Right cardiac atrium (tissue), 5 donors: ENCODE results near the gene MORC1. TPM values are rescaled to one million over a fixed set of nuclear protein-coding genes. Genes with fewer than 3 reads are reported as not detected.

Experiments used
- ATAC-seq, 2 donors: fragments of 200-7000 bp; cut with Tn5 transposase; one replicate each; pipeline versions ENCODE4 v1.8.0 to v1.9.1; 2020; ENCODE audit warnings: moderate library complexity in 2 of 2, mild to moderate bottlenecking in 1 of 2
- DNase-seq, 3 donors: peaks; one replicate each; pipeline ENCODE4 v3.0.0-alpha.2; 2020
- H3K27ac ChIP-seq: one replicate; pipeline ENCODE4 v1.5.1; 2013; ENCODE audit warnings: mild to moderate bottlenecking, low read length, control low read depth, moderate library complexity
- H3K27me3 ChIP-seq: one replicate; pipeline ENCODE4 v1.6.1; 2013; ENCODE audit not compliant: control insufficient read depth, insufficient read depth
- H3K4me1 ChIP-seq: one replicate; pipeline ENCODE4 v1.6.1; 2013; ENCODE audit warnings: low read length; ENCODE audit not compliant: control insufficient read depth, insufficient read depth
- H3K4me3 ChIP-seq: one replicate; pipeline ENCODE4 v1.5.1; 2013; ENCODE audit warnings: low read length, control low read depth
- H3K9me3 ChIP-seq: one replicate; pipeline ENCODE4 v1.6.1; 2013; ENCODE audit warnings: low read length; ENCODE audit not compliant: control insufficient read depth
- WGBS: extraction: QIAGEN DNeasy Blood & Tissue Kit; methylation state at CpG from one replicate; pipeline ENCODE4 v1.1.7; 2013; 5-methylcytosine and 5-hydroxymethylcytosine counted together
- intact Hi-C, 4 donors: fragments of 100-400 bp; cut with DNase I; formaldehyde crosslinking; loops; one replicate each; pipeline versions ENCODE4 v1.11.0 to v1.14.0; 2022 to 2023
- polyA plus RNA-seq: library from polyadenylated mRNA; stranded (reverse); fragments of 200-250 nt; gene quantifications from one replicate; pipeline ENCODE4 v1.2.3, GENCODE V29; 2013
- total RNA-seq, 4 donors: library from RNA; stranded (reverse); fragmentation: NEBNext Ultra II Directional; extraction: Animal tissue kit (Norgen Biotek cat#: 25700); gene quantifications; one replicate each; pipeline ENCODE4 v1.2.1, GENCODE V29; 2021
- donor health status: healthy with polysubstance abuse.
- donor health status: DM: no; HTN: yes; CAD: no.
- donor health status: DM: no; HTN: no; CAD: no.
- donor health status: DM: no; HTN: yes; CAD: no; lungs with severe emphysema.
- donor health status: DM: yes; HTN: yes; CAD: no.

MORC1 gene
- total and polyA plus RNA-seq, 5 donors: not detected

GRCh38 chr3:109026821-109027220 lies 91.1 kb downstream of the MORC1 start:
- no peak overlapping the region for H3K4me3 ChIP-seq

GRCh38 chr3:109025896-109026295 lies 92.0 kb downstream of the MORC1 start:
- H3K4me3 ChIP-seq: no peak overlapping the region
- no peaks in the 10 kb centered on the region for H3K4me1 ChIP-seq
- DNase-seq (no peak), ATAC-seq (no peak)
- no peak overlapping the region for H3K27ac ChIP-seq
- intact Hi-C loops: no loop called here
- H3K27me3 ChIP-seq: no peaks in the 10 kb centered on the region
- H3K9me3 ChIP-seq: no peaks in the 10 kb centered on the region

More at GRCh38 chr3:109026821-109027220, 91.1 kb downstream of the MORC1 start:
- H3K27me3 ChIP-seq: no peaks in the 10 kb centered on the region
- no peaks in the 10 kb centered on the region for H3K4me1 ChIP-seq
- intact Hi-C loops: no loop called here
- no peak overlapping the region for H3K27ac ChIP-seq
- no peaks in the 10 kb centered on the region for H3K9me3 ChIP-seq
- DNase-seq (no peak), ATAC-seq (no peak)

GRCh38 chr3:109023656-109024254 lies 94.2 kb downstream of the MORC1 start:
- intact Hi-C loops: no loop called here
- 32% methylated on average over 3 of the region's 3 CpGs for WGBS
- no peak overlapping the region for H3K27ac ChIP-seq
- no peaks in the 10 kb centered on the region for H3K27me3 ChIP-seq
- DNase-seq (peak in 2 of 3 donors; percentile 17 to 42), ATAC-seq (no peak)
- H3K9me3 ChIP-seq: no peaks in the 10 kb centered on the region
- no peak overlapping the region for H3K4me3 ChIP-seq
- no peaks in the 10 kb centered on the region for H3K4me1 ChIP-seq

GRCh38 chr3:109023167-109023566 lies 94.8 kb downstream of the MORC1 start:
- Histone ChIP-seq H3K27me3 (no peaks in the 10 kb centered on the region), H3K4me3 (no peak overlapping the region), H3K27ac (no peak overlapping the region), H3K4me1 (no peaks in the 10 kb centered on the region), H3K9me3 (no peaks in the 10 kb centered on the region)
- ATAC-seq: no peak
- intact Hi-C loops: no loop called here
- whole genome bisulfite sequencing: 56% methylated on average over 1 of the region's 1 CpG
- DNase-seq: no peak

- ATAC-seq (no peak), DNase-seq (no peak)
- 49% methylated on average over 1 of the region's 1 CpG for WGBS
- Histone ChIP-seq H3K9me3 (no peaks in the 10 kb centered on the region), H3K27me3 (no peaks in the 10 kb centered on the region), H3K4me3 (no peak overlapping the region), H3K4me1 (no peaks in the 10 kb centered on the region), H3K27ac (no peak overlapping the region)
- intact Hi-C loops: no loop called here
Observed at GRCh38 chr3:109021556-109021955, 96.4 kb downstream of the MORC1 start.

GRCh38 chr3:109018828-109019227 lies 99.1 kb downstream of the MORC1 start:
- ATAC-seq (no peak), DNase-seq (no peak)
- H3K27me3 ChIP-seq: no peaks in the 10 kb centered on the region
- WGBS: 56% methylated on average over 6 of the region's 6 CpGs
- no peak overlapping the region for H3K27ac ChIP-seq
- H3K4me3 ChIP-seq: no peak overlapping the region
- no peaks in the 10 kb centered on the region for H3K4me1 ChIP-seq
- H3K9me3 ChIP-seq: no peaks in the 10 kb centered on the region
- intact Hi-C loops: no loop called here

GRCh38 chr3:109005443-109005842 lies 112.5 kb downstream of the MORC1 start:
- 68% methylated on average over 3 of the region's 3 CpGs for WGBS
- ATAC-seq (no peak), DNase-seq (no peak)
- H3K27me3 ChIP-seq: no peaks in the 10 kb centered on the region
- no peaks in the 10 kb centered on the region for H3K9me3 ChIP-seq
- H3K4me3 ChIP-seq: no peak overlapping the region
- no peaks in the 10 kb centered on the region for H3K4me1 ChIP-seq
- intact Hi-C loops: no loop called here
- H3K27ac ChIP-seq: no peak overlapping the region

GRCh38 chr3:108998436-108998835 lies 119.5 kb downstream of the MORC1 start:
- DNase-seq: no peak
- WGBS: 51% methylated on average over 3 of the region's 3 CpGs
- intact Hi-C loops: no loop called here
- no peak for ATAC-seq
- Histone ChIP-seq H3K27ac (no peak overlapping the region), H3K9me3 (no peaks in the 10 kb centered on the region), H3K4me1 (no peaks in the 10 kb centered on the region), H3K4me3 (no peak overlapping the region), H3K27me3 (no peaks in the 10 kb centered on the region)

- no peaks in the 10 kb centered on the region for H3K9me3 ChIP-seq
- ATAC-seq (no peak), DNase-seq (no peak)
- 2% methylated on average over 1 of the region's 1 CpG for WGBS
- H3K27ac ChIP-seq: no peak overlapping the region
- intact Hi-C loops: no loop called here
- H3K27me3 ChIP-seq: no peaks in the 10 kb centered on the region
- H3K4me3 ChIP-seq: no peak overlapping the region
- no peaks in the 10 kb centered on the region for H3K4me1 ChIP-seq
Observed at GRCh38 chr3:108985844-108986243, 132.1 kb downstream of the MORC1 start.

GRCh38 chr3:108983051-108983450 lies 134.9 kb downstream of the MORC1 start:
- intact Hi-C loops: no loop called here
- Histone ChIP-seq H3K27me3 (no peaks in the 10 kb centered on the region), H3K9me3 (no peaks in the 10 kb centered on the region), H3K27ac (no peak overlapping the region), H3K4me1 (no peaks in the 10 kb centered on the region), H3K4me3 (no peak overlapping the region)
- no peak for ATAC-seq
- 95% methylated on average over 1 of the region's 1 CpG for WGBS
- DNase-seq: no peak

- Histone ChIP-seq H3K4me3 (no peak overlapping the region), H3K4me1 (no peaks in the 10 kb centered on the region), H3K27me3 (no peaks in the 10 kb centered on the region), H3K9me3 (no peaks in the 10 kb centered on the region), H3K27ac (no peak overlapping the region)
- intact Hi-C loops: no loop called here
- ATAC-seq (no peak), DNase-seq (no peak)
- WGBS: 44% methylated on average over 2 of the region's 2 CpGs
Observed at GRCh38 chr3:108976058-108976457, 141.9 kb downstream of the MORC1 start.

GRCh38 chr3:108973019-108973418 lies 144.9 kb downstream of the MORC1 start:
- no peaks in the 10 kb centered on the region for H3K27me3 ChIP-seq
- no peak overlapping the region for H3K27ac ChIP-seq
- no peaks in the 10 kb centered on the region for H3K4me1 ChIP-seq
- H3K4me3 ChIP-seq: no peak overlapping the region
- no peaks in the 10 kb centered on the region for H3K9me3 ChIP-seq
- intact Hi-C loops: no loop called here
- ATAC-seq (no peak), DNase-seq (no peak)
- WGBS: 63% methylated on average over 1 of the region's 1 CpG
